Ishikawa (cell line): Measurements from ENCODE around the gene SLN.

Source experiments
- CEBPB ChIP-seq: IDR thresholded peaks from 2 replicates; pipeline ENCODE4 v1.6.1; 2012
- CREB1 ChIP-seq: IDR thresholded peaks from 2 replicates; pipeline ENCODE4 v1.6.1; 2012; ENCODE audit warnings: low read depth
- EGR1 ChIP-seq: IDR thresholded peaks from 2 replicates; pipeline ENCODE4 v1.6.1; 2012
- EP300 ChIP-seq: IDR thresholded peaks from 2 replicates; pipeline ENCODE4 v1.6.1; 2012; ENCODE audit warnings: borderline replicate concordance
- FOXM1 ChIP-seq: IDR thresholded peaks from 2 replicates; pipeline ENCODE4 v1.6.1; 2012; ENCODE audit warnings: low read depth, borderline replicate concordance
- NFIC ChIP-seq: IDR thresholded peaks from 2 replicates; pipeline ENCODE4 v1.6.1; 2012
- RAD21 ChIP-seq: IDR thresholded peaks from 2 replicates; pipeline ENCODE4 v1.6.1; 2012; ENCODE audit warnings: low read depth
- TAF1 ChIP-seq: IDR thresholded peaks from 2 replicates; pipeline ENCODE4 v1.6.1; 2012; ENCODE audit warnings: low read depth, mild to moderate bottlenecking
- TCF12 ChIP-seq: IDR thresholded peaks from 2 replicates; pipeline ENCODE4 v1.6.1; 2012; ENCODE audit warnings: low read depth
- TEAD4 ChIP-seq: IDR thresholded peaks from 2 replicates; pipeline ENCODE4 v1.6.1; 2012
- YY1 ChIP-seq: IDR thresholded peaks from 2 replicates; pipeline ENCODE4 v1.6.1; 2012; ENCODE audit warnings: low read depth
- ZBTB7A ChIP-seq: IDR thresholded peaks from 2 replicates; pipeline ENCODE4 v1.6.1; 2012; ENCODE audit warnings: low read depth
- TF ChIP-seq, protein P1 (sequence below): IDR thresholded peaks from 2 replicates; pipeline ENCODE4 v1.6.1; 2012
- TF ChIP-seq, protein P2 (sequence below): IDR thresholded peaks from 2 replicates; pipeline ENCODE4 v1.6.1; 2012; ENCODE audit warnings: low read depth, mild to moderate bottlenecking
- TF ChIP-seq, protein P3 (sequence below): IDR thresholded peaks from 2 replicates; pipeline ENCODE4 v1.6.1; 2012

Gene SLN

DNA sequence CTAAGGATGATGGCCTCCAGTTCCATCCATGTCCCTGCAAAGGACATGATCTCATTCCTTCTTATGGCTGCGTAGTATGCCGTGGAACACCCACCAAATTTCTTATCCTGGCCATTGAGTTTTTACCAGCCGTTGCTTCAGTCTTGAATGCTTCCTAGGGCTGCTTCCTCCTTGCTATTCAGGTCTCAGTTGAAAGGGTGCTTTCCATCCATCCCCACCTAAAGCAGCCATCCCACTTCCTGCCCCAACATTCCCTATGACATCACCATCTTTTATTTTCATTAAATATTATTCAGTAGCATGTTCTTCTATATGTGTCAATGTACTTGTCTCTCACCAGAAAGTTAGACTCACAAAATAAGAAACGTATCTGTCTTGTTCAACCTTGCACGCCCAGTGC, 40.7 kb upstream of the SLN start:
- TF ChIP-seq FOXM1 (no peak), TCF12 (no peak), TEAD4 (no peak), CREB1 (no peak)
- TF ChIP-seq, protein P1, sequence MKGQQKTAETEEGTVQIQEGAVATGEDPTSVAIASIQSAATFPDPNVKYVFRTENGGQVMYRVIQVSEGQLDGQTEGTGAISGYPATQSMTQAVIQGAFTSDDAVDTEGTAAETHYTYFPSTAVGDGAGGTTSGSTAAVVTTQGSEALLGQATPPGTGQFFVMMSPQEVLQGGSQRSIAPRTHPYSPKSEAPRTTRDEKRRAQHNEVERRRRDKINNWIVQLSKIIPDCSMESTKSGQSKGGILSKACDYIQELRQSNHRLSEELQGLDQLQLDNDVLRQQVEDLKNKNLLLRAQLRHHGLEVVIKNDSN, result no peak

DNA sequence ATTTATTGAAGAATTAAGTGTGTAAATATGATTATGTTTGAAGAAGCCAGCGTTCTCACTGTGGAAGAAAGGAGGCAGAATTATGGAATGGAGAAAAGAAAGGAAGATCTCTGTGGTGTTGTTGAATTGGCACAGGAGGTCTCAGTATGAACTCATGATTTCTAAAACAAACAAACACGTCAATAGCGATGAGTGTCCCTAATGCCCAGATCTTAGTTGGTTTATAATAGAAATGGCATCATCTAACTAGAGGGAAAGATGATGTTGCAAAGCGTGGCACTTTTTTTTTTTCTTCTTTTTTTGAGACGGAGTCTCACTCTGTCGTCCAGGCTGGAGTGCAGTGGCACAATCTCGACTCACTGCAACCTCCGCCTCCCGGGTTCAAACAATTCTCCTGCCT, 39.2 kb upstream of the SLN start:
- TF ChIP-seq, protein P2, sequence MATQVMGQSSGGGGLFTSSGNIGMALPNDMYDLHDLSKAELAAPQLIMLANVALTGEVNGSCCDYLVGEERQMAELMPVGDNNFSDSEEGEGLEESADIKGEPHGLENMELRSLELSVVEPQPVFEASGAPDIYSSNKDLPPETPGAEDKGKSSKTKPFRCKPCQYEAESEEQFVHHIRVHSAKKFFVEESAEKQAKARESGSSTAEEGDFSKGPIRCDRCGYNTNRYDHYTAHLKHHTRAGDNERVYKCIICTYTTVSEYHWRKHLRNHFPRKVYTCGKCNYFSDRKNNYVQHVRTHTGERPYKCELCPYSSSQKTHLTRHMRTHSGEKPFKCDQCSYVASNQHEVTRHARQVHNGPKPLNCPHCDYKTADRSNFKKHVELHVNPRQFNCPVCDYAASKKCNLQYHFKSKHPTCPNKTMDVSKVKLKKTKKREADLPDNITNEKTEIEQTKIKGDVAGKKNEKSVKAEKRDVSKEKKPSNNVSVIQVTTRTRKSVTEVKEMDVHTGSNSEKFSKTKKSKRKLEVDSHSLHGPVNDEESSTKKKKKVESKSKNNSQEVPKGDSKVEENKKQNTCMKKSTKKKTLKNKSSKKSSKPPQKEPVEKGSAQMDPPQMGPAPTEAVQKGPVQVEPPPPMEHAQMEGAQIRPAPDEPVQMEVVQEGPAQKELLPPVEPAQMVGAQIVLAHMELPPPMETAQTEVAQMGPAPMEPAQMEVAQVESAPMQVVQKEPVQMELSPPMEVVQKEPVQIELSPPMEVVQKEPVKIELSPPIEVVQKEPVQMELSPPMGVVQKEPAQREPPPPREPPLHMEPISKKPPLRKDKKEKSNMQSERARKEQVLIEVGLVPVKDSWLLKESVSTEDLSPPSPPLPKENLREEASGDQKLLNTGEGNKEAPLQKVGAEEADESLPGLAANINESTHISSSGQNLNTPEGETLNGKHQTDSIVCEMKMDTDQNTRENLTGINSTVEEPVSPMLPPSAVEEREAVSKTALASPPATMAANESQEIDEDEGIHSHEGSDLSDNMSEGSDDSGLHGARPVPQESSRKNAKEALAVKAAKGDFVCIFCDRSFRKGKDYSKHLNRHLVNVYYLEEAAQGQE, result no peak
- TF ChIP-seq FOXM1 (no peak), CREB1 (no peak), ZBTB7A (no peak), RAD21 (no peak), TCF12 (no peak), EGR1 (no peak)
- TF ChIP-seq, protein P3, sequence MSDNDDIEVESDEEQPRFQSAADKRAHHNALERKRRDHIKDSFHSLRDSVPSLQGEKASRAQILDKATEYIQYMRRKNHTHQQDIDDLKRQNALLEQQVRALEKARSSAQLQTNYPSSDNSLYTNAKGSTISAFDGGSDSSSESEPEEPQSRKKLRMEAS, result no peak

DNA sequence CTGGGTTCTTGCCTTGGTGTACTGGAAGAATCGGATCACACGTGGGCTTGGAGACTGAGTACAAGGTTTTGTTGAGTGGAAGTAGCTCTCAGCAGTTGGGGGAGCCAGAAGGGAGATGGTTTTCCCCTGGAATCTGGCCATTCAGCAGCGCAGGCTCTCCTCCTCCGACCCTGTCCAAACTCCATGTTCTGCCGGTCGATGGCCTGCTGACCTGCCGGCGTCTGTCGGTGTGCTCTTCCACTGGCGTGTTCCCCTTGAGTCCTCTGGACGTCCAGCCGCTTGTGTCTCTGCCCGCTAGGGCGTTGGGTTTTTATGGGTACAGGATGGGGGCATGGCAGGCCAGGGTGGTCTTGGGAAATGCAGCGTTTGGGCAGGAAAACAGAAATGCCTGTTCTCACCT, 38.5 kb upstream of the SLN start:
- TF ChIP-seq RAD21, result no peak
- no peak for TF ChIP-seq TEAD4
- TF ChIP-seq FOXM1, result no peak
- TF ChIP-seq, protein P2, result no peak
- TF ChIP-seq, protein P3, result no peak

DNA sequence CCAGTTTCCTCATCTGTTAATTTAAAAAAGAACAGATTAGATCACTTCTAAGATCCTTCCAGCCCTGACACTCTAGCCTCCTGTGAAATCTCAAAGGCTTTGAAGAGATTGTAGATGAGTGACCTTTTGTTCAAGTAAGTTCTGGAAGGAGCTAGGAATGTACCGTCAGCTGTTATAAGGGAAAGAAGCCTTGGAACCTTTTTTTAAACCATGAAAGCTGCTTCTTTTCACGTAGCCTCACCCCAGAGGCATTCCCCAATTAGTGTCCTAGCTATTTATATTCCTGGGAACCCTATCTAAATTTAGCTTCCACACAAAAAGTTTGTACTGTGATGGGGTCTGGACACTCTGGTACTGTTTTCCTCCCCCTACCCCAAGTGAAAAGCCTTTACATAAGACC, 35.8 kb upstream of the SLN start:
- TF ChIP-seq TEAD4, result no peak
- no peak for TF ChIP-seq NFIC
- no peak for TF ChIP-seq EP300
- TF ChIP-seq, protein P2, result no peak
- no peak for TF ChIP-seq TCF12
- TF ChIP-seq YY1, result no peak
- TF ChIP-seq FOXM1, result no peak
- TF ChIP-seq, protein P1, result no peak

DNA sequence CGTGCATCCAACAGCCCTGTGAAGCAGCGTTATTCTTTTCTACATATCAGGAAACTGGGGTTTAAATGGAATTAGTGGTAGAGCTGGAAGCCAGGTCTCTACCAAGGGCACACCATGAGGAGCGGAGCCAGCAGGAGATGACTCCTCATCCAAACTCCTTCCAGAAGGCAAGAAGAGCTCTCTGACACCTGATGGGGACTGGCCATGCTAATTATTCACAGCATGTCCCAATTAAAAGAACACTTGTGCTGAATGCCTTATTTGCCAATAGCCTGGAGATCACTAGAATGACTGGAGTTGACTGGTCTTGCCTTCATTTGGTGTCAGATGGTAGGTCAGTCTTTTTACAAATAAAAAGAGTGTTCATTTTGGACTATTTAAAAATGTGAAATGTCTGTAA, 32.9 kb upstream of the SLN start:
- TF ChIP-seq TCF12 (no peak), TEAD4 (no peak), TAF1 (no peak), YY1 (no peak), CREB1 (no peak), CEBPB (no peak), EP300 (no peak), EGR1 (no peak), FOXM1 (no peak), RAD21 (no peak), NFIC (no peak), ZBTB7A (no peak)
- TF ChIP-seq, protein P3, result no peak
- TF ChIP-seq, protein P1, result no peak
- TF ChIP-seq, protein P2, result no peak
